ENCODE measurements around the gene LY6G5B.

DNA sequence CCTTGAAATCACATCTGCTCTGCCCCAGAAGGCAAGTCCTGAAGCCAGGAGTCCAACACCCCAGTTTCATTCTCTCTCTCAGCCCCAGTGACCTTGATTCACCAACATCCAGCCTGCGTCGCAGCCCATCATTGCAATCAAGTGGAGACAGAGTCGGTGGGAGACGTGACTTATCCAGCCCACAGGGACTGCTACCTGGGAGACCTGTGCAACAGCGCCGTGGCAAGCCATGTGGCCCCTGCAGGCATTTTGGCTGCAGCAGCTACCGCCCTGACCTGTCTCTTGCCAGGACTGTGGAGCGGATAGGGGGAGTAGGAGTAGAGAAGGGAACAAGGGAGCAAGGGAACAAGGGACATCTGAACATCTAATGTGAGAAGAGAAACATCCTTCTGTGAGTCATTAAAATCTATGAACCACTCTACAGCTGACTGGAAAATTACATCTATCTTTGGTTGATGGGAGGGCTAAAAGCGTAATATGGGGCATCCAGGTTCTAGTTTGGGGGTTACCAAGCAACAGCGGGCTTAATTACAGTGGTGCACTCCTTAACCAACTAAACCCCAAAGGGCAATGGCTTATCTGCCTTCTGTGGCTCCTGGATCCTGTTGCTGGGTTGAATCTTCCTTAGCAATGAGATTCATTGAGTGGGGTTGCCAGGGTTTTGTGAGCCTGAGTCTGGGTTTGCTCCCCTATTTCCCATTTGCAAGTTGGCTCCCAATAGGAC lies 47.9 kb downstream of the LY6G5B start:
- TF ChIP-seq, protein P1, sequence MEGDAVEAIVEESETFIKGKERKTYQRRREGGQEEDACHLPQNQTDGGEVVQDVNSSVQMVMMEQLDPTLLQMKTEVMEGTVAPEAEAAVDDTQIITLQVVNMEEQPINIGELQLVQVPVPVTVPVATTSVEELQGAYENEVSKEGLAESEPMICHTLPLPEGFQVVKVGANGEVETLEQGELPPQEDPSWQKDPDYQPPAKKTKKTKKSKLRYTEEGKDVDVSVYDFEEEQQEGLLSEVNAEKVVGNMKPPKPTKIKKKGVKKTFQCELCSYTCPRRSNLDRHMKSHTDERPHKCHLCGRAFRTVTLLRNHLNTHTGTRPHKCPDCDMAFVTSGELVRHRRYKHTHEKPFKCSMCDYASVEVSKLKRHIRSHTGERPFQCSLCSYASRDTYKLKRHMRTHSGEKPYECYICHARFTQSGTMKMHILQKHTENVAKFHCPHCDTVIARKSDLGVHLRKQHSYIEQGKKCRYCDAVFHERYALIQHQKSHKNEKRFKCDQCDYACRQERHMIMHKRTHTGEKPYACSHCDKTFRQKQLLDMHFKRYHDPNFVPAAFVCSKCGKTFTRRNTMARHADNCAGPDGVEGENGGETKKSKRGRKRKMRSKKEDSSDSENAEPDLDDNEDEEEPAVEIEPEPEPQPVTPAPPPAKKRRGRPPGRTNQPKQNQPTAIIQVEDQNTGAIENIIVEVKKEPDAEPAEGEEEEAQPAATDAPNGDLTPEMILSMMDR (IDR thresholded peaks at IDR 0.05): no peak
- TF ChIP-seq POLR2A (IDR thresholded peaks at IDR 0.05): no peak

Data from suprapubic skin (tissue), 3 donors.